Retina (tissue), 1 donor: ENCODE results near the gene RARG.
"Not testable (repeated sequence)": the region's sequence is repeated elsewhere in the genome, so short reads cannot be mapped to it uniquely, and the experiment has no call there.

Experiments
- DNase-seq: peaks from one replicate; pipeline ENCODE4 v3.0.0-alpha.2; 2016

RARG gene

DNA sequence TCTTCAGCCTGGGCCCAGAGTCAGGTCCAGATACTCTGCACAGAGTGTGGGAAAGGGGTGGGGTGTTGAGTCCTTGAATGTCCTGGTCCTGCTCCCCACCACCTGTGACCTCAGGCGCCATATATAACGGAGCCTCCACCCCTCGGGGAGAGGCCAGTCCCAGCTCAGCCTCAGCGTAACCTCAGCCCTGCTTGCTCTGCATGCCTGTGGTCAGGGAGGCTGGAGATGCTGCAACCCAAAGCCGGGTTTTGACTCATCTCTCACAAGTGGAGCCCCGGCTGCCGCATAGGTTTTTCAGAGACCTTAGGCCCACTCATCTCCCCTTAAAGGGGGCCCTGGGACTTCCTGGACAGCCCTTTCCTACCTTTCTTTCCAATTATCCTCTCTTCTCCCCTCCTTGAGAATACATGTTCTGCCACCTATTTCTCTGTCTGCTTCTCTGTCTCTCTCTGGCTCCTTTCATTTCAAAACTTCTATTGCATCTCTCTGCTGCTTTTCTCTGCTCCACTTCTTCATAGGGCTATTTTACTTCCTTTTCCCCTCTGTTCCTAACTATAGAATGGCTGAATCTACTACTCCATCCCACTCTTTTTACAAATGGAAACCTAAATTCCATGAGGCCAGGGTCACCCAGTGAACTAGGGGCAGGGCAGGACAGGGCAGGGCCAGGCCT lies 26.1 kb downstream of the RARG start:
- no peak for DNase-seq

GRCh38 chr12:53204351-53204750 lies 27.7 kb downstream of the RARG start:
- no peak for DNase-seq

- DNase-seq, result not testable (repeated sequence)
Observed at GRCh38 chr12:53202316-53202715, 29.7 kb downstream of the RARG start.

DNA sequence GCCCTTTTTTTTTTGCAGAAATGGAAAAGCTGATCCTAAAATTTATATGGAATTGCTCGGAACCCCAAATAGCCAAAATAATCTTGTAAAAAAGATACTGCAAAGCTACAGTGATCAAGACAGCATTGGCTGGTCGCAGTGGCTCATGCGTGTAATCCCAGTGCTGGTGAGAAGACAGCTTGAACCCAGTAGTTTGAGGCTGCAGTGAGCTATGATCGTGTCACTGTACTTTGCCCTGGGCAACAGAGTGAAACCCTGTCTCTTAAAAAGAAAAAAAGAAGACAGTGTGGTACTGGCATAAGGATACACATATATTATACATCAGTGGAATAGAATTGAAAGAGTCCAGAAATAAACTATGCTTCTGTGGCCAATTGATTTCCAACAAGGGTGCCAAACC lies 30.4 kb downstream of the RARG start:
- no peak for DNase-seq

GRCh38 chr12:53201177-53201541 lies 30.9 kb downstream of the RARG start:
- no peak for DNase-seq

GRCh38 chr12:53200458-53201176 lies 31.4 kb downstream of the RARG start:
- DNase-seq, result no peak

DNA sequence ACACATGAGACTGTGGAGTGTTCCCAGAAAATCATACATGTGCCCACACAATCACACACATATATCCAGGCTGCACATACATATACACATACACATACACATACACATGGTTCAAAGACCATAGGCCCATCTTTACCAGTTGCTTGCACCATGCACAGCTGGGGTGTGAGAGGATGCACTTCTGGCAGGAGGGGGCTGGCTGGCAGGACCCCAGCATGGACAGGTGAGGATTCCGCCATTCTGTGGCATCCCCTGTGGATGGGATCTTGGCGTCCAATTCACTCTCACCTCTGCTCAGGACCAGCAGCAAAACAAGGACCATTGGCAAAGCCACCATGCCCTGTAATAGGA lies 31.9 kb downstream of the RARG start:
- no peak for DNase-seq

DNA sequence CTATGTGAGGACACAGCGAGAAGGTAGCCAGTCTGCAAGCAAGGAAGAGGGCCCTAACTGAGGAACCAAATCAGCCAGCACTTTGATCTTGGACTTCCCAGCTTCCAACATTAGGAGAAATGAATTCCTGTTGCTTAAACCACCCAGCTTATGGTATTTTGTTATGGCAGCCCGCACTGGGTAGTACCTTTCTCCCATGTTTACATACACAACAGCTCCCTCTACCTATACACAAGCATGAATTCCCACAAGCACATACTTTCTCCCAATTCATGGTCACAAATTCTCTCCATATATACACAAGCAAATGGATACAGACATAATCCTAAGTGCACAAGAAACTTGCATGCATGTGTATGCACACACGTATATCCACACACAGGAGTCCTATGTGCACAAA lies 32.3 kb downstream of the RARG start:
- no peak for DNase-seq

GRCh38 chr12:53198486-53199110 lies 33.4 kb downstream of the RARG start:
- no peak for DNase-seq

GRCh38 chr12:53197011-53197640 lies 34.9 kb downstream of the RARG start:
- no peak for DNase-seq

DNA sequence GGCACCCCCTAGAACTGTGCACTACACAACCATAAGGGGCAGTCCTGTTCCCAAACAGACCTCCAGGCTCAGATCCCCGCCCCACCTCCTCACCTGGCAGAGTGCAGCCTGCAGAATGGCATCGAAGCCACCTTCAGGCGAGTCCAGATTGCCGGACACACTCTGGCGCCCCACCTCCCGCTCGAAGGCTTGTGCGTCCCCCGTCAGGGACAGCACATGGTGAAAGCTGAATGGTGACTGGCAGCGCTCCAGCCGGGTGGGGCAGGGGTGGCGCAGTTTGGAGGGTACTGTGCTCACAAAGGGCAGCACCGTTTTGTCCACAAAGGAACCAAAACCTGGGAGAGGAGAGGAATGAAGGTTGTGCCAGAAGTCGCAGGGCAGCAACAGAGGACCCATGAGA lies 35.5 kb downstream of the RARG start:
- no peak for DNase-seq

- DNase-seq, result no peak
Observed at GRCh38 chr12:53195516-53196420, 36.2 kb downstream of the RARG start.

GRCh38 chr12:53194973-53195372 lies 37.0 kb downstream of the RARG start:
- DNase-seq, result no peak

DNA sequence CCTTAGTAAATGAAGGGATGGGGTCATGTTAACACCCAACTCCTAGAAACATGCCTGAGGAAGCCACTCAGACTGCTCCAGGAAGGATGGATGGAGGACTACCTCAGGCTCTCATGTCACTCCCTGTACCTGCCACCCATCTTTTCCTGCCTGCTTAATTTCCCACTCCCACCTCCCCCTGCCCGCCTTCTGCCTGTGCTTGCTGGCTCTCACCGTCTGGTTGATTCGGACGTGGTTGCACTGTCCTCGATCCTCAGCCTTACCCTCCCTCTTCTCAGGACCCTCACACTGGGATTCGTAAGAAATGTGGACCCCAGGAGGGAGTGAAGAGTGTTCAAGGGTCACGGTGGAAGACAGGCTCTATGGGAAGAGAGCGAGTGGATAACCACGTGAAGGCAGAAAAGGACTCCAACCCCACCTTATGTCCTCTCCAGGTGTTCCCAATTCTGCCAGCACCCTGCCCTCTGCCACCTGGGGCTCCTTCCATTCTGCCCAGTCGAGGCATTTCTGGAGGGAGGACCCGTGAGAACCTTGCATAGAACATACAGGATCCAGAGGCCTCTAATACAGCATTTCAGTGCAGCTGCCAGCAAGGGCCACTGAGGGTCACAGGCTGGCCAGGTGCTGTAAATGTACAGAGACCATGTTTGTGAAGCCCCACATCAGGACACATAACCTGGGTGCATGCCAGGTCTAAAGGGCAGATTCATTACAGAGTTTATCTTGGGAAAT lies 37.9 kb downstream of the RARG start:
- DNase-seq, result no peak

GRCh38 chr12:53193040-53193439 lies 39.0 kb downstream of the RARG start:
- no peak for DNase-seq

DNA sequence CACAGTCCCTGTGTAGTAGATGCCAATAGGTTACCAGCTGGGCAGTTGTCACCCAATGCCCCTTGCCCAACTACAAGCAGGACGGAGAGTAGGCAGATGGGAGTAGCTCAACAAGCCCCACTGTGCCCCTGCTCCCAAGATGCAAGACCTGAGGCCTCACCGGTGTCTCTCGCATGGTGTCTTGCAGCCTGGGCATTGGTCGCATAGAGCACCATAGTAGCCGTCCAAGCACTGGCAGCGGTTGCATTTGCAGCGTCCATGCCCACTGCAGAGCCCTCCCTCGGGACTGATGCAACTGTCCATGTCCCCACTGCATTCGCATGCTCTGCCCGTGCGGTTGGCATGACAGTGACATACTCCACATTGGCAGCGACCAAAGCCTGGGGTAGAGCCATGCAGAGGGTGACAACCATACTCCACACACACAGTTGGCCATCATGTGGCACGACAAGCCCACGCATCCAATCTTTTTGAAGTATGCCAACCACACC lies 39.4 kb downstream of the RARG start:
- DNase-seq, result no peak

DNA sequence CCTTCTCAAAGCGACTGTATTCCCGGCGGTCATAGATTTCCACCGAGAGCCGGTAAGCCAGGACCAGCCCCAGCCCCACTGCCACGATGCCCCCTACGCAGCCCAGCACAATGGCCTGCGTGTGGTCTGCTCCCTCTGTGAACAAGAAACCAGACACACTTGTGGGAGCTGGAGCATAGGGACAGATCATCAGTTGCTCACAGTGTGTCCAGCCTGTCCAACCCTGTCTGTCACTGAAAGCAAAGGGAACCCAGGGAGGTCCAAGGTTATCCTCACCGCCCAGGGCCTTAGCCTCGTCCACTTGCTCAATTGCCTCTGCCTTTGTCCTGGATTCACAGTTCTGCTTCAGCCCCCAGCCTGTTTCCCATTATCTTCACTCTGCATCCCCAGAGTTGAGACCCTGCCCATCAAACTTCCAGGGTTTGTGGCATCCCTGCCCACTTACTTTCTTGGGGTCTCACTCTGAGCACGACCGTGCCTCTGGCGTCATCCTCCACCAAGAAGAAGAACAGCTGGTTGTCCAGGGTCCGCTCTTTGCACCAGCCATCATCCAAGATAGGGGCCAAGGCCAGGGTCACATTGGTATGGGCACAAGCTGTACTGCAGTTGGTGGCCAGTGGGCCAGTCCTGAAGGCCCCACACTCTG lies 40.0 kb downstream of the RARG start:
- DNase-seq, result no peak

DNA sequence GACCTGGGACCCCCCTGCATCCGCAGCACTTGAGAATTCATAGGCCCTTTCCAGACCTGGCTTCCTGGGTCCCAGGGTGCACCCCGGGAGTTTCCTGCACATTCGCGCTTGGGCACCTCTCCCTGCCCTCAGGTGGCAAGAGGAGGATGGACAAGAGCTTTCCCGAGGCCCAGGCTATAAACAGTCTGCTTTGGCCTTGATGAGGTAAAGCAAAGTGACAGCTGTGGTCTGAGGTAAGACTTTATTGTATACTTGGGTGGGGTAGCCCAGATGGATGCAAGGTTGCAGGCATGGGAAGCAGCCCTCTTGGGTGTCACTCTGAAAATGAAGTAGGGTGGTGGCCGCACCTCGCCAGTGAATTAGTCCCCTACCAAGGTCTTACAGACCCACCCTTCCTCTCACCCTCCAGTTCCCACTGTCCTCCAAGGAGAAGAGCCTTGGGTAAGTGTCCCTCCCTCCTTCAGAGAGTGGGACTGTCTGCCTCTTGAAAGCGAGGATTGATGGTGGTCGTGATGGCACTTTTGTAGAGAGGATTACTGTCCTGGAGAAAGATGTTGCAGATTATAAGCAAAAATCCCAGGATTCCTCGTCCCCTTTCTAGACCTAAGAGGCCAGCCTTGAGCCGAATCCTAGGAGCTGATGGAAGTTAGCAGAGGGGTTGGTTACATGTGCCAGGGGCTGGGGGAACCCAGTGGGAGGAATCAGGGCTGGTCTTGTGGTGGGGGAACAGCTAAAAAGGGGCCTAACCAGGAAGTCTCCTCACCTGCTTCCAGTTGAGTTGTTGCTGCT lies 40.7 kb downstream of the RARG start:
- DNase-seq, result no peak

DNA sequence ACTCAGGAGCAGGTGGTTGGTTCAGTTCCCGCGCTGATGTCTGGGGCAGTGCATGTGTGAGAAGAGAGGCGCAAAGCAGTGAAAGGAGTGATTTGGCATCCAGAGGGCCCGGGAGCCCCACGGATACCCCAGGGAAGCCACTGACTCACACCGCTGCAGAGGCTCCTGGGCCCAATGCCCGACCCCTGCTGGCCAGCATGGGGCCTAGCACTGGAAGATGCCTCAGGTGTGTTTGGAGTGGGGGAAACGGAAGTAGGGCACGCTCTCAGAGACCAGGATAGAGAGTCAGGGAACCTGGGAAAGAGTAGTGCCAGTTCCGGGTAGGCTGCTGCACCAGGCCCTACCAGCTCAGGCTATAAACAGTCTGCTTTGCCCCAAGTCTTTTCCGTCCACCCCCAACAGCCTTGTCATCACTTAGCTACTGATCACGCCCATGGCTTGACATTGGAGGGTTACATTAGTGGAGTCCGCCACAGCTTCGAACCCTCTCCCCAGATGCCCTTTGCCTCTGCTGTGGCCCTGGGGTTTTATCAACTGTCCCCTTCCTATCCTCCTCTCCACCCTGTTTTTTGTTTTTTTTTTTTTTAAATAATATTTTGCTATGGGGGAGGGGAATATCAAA lies 41.8 kb downstream of the RARG start:
- DNase-seq, result peak; percentile 49
